SK-N-SH (cell line): ENCODE data around the gene HEXB.

Experiments
- CTCF ChIP-seq: fragments of 200-600 bp; sonication (generic); IDR thresholded peaks from 2 replicates; pipeline ENCODE4 v1.6.1; 2017; ENCODE audit warnings: antibody characterized with exemption, mild to moderate bottlenecking, moderate library complexity
- FOSL2 ChIP-seq: IDR thresholded peaks from 2 replicates; pipeline ENCODE4 v1.4.0; 2012; ENCODE audit warnings: low read depth, mild to moderate bottlenecking, moderate library complexity, borderline replicate concordance
- FOXM1 ChIP-seq: IDR thresholded peaks from 2 replicates; pipeline ENCODE4 v1.4.0; 2012; ENCODE audit warnings: low read depth, mild to moderate bottlenecking
- GATA2 ChIP-seq: sonication (generic); formaldehyde crosslinking; IDR thresholded peaks from 2 replicates; pipeline ENCODE4 v1.5.0; 2020; ENCODE audit warnings: mild to moderate bottlenecking, missing genetic modification reagents
- MAX ChIP-seq: IDR thresholded peaks from 2 replicates; pipeline ENCODE4 v1.4.0; 2012; ENCODE audit warnings: low read depth
- RFX5 ChIP-seq: IDR thresholded peaks from 2 replicates; pipeline ENCODE4 v1.6.1; 2012; ENCODE audit warnings: mild to moderate bottlenecking, improper control_type of control experiment, low read length
- TAF1 ChIP-seq: IDR thresholded peaks from 2 replicates; pipeline ENCODE4 v1.6.1; 2012; ENCODE audit warnings: low read depth, mild to moderate bottlenecking, low read length, moderate library complexity, borderline replicate concordance

- TF ChIP-seq CTCF (no peak), RFX5 (no peak), GATA2 (CRISPR knock-in tag) (no peak), MAX (no peak), TAF1 (no peak), FOSL2 (no peak), FOXM1 (no peak)
Observed at GRCh38 chr5:74686962-74687751, 2.1 kb downstream of the HEXB start.
